ENCODE measurements around the gene FHIT.

GRCh38 chr3:60149501-60149900 is 1101.8 kb downstream of the FHIT start:
- TF ChIP-seq POLR2A (IDR thresholded peaks at IDR 0.05) (no peak), CTCF (IDR thresholded peaks at IDR 0.05) (no peak), EP300 (IDR thresholded peaks at IDR 0.05) (no peak)
